Sigmoid colon (tissue), 7 donors: ENCODE data around the gene SOX10. TPM values are rescaled to one million over a fixed set of nuclear protein-coding genes. Genes with fewer than 3 reads are reported as not detected.
A peak's percentile ranks its signal among the peaks of the same experiment; 100 is the strongest.

Experiments used
- DNase-seq: peaks from one replicate; pipeline ENCODE4 v3.0.0-alpha.2; 2019
- H3K27ac ChIP-seq, 4 donors: fragments of 200-600 bp; sonication (generic); one replicate each; pipeline ENCODE4 v1.5.1; 2016 to 2019; ENCODE audit warnings: mild to moderate bottlenecking in 1 of 4
- H3K27me3 ChIP-seq, 3 donors: fragments of 200-600 bp; sonication (generic); one replicate each; pipeline ENCODE4 v1.5.1; 2019; ENCODE audit warnings: mild to moderate bottlenecking in 1 of 3
- H3K36me3 ChIP-seq, 4 donors: fragments of 200-600 bp; sonication (generic); one replicate each; pipeline ENCODE4 v1.5.1; 2016 to 2019
- H3K4me1 ChIP-seq, 4 donors: fragments of 200-600 bp; sonication (generic); one replicate each; pipeline ENCODE4 v1.5.1; 2017 to 2019
- H3K4me3 ChIP-seq, 4 donors: fragments of 200-600 bp; sonication (generic); one replicate each; pipeline ENCODE4 v1.5.1; 2017 to 2019; ENCODE audit warnings: mild to moderate bottlenecking in 2 of 4, moderate library complexity in 1 of 4
- H3K9me3 ChIP-seq, 4 donors: fragments of 200-600 bp in 3 of 4; sonication (generic) in 3 of 4; one replicate each; pipeline versions ENCODE4 v1.5.1 to v1.6.1; 2013 to 2019
- EP300 ChIP-seq, 4 donors: sonication (generic); formaldehyde crosslinking; IDR thresholded peaks; one replicate each; pipeline ENCODE4 v1.6.1; 2017; ENCODE audit warnings: antibody characterized with exemption in 4 of 4
- POLR2A ChIP-seq, 2 donors: fragments of 450-650 bp; IDR thresholded peaks; one replicate each; pipeline ENCODE4 v1.6.1; 2016; ENCODE audit warnings: antibody characterized with exemption in 2 of 2, mild to moderate bottlenecking in 2 of 2, moderate library complexity in 2 of 2
- POLR2AphosphoS5 ChIP-seq, 4 donors: sonication (generic); formaldehyde crosslinking; IDR thresholded peaks; one replicate each; pipeline ENCODE4 v1.6.1; 2017; ENCODE audit warnings: antibody characterized with exemption in 4 of 4
- WGBS, 2 donors: extraction: QIAGEN DNeasy Blood & Tissue Kit; methylation state at CpG; one replicate each; pipeline ENCODE4 v1.1.7; 2013; 5-methylcytosine and 5-hydroxymethylcytosine counted together
- intact Hi-C: fragments of 100-400 bp; cut with DNase I; formaldehyde crosslinking; loops from one replicate; pipeline ENCODE4 v1.15.1; 2023
- polyA plus RNA-seq, 3 donors: library from polyadenylated mRNA; stranded (reverse); fragments of 200-250 nt; gene quantifications; one replicate each; pipeline ENCODE4 v1.2.3, GENCODE V29; 2013
- total RNA-seq, 4 donors: library from RNA; depleted of rRNA; stranded (reverse); fragments of >200 nt; gene quantifications; one replicate each; pipeline ENCODE4 v1.1.0, GENCODE V29; 2016
- TF ChIP-seq, protein P1 (sequence below), 4 experiments: fragments of 450-650 bp in 3 of 4; fragments of 200-600 bp in 1 of 4; IDR thresholded peaks; one replicate each; pipeline ENCODE4 v1.5.1; 2016 to 2019; ENCODE audit warnings: antibody characterized with exemption in 4 of 4, mild to moderate bottlenecking in 3 of 4, moderate library complexity in 2 of 4
- donor health status: healthy with polysubstance abuse.
- donor health status: Bipolar disorder and iron deficiency.
- donor health status: healthy.

SOX10 gene
- total and polyA plus RNA-seq, 7 donors = 0.23 to 17.5 (median 3.8) TPM

DNA sequence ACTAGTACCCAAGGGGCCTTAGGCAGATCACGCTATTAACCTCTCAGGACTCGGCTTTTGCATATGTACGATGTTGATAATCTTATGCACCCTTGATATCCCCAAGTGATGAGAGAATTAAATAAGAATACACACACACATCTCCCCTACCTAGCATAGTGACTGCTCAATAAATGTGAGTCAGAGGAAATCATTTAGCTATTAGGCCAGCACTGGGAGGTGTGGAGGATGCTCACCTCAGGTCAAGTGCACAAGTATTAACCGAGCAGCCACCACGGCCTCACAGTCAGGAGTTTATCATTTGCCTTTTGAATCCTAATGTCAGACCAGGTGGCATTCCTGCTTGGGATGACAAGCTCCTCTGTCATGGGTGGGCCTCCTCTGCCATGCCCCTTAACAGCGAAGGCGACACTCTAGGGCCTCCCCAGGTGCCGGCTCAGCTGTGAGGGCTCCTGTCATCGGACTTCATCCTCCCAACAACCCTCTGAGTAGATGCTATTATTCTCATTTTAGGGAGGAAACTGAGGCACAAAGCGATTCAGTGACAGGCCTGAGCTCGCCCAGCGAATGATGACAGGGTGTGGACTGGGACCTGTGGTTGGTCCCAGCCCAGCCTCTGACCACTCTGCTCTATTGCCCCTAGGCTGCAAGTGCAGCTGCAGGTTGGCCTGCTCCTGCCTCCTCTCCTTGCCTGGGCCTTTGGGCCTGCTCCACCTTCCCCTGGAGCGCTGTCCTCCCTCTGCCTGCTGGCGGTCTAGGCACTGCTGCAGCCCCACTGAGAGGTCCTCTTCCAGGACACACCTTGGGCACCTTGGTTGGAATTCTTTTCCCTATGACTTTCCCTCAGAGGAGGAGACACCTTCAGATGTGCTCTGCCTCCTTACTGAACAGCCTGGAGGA, 5.0 kb upstream of the SOX10 start:
- TF ChIP-seq POLR2AphosphoS5 (IDR thresholded peaks at IDR 0.05) (no peak), EP300 (IDR thresholded peaks at IDR 0.05) (no peak), POLR2A (IDR thresholded peaks at IDR 0.05) (no peak)
- TF ChIP-seq, protein P1, sequence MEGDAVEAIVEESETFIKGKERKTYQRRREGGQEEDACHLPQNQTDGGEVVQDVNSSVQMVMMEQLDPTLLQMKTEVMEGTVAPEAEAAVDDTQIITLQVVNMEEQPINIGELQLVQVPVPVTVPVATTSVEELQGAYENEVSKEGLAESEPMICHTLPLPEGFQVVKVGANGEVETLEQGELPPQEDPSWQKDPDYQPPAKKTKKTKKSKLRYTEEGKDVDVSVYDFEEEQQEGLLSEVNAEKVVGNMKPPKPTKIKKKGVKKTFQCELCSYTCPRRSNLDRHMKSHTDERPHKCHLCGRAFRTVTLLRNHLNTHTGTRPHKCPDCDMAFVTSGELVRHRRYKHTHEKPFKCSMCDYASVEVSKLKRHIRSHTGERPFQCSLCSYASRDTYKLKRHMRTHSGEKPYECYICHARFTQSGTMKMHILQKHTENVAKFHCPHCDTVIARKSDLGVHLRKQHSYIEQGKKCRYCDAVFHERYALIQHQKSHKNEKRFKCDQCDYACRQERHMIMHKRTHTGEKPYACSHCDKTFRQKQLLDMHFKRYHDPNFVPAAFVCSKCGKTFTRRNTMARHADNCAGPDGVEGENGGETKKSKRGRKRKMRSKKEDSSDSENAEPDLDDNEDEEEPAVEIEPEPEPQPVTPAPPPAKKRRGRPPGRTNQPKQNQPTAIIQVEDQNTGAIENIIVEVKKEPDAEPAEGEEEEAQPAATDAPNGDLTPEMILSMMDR (IDR thresholded peaks at IDR 0.05) = no peak
- Histone ChIP-seq H3K27me3 (no peaks in the 10 kb centered on the region), H3K27ac (peak overlapping the region in 1 of 4 donors; percentile 11), H3K36me3 (no peaks in the 10 kb centered on the region), H3K4me1 (no peaks in the 10 kb centered on the region), H3K4me3 (no peak overlapping the region), H3K9me3 (no peaks in the 10 kb centered on the region)
- 87 to 92% methylated on average over 14 of the region's 14 CpGs for WGBS, 2 donors
- no peak for DNase-seq
- intact Hi-C loops = no loop called here

DNA sequence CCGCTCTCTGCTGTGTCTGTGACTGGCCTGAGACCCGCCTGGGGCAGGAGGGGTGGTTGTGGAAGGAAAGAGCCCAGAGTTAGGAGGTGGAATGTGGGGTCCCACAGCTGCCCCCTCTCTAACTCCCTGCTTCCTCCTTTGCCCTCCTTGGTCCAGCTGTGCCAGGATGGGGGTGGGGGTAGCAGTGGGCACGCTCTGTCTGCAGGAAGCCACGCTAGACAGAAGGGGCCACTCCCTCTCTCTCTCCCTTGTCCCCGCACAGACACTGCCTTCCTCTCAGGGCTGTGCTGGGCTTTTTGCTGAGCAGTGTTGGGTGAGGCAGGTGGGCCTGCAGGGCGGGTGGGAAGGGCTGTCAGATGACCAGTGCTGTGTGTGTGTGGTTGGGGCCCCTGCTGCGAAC, 2.0 kb upstream of the SOX10 start:
- intact Hi-C loops = no loop called here
- no peaks in the 10 kb centered on the region for H3K36me3 ChIP-seq
- WGBS, 2 donors = 78 to 92% methylated on average over 7 of the region's 7 CpGs
- TF ChIP-seq, protein P1 (IDR thresholded peaks at IDR 0.05) = no peak
- no peak for TF ChIP-seq POLR2A (IDR thresholded peaks at IDR 0.05)
- H3K9me3 ChIP-seq = no peaks in the 10 kb centered on the region
- no peak for DNase-seq
- peak overlapping the region; percentile 41 to 65 (median 52) for H3K27ac ChIP-seq
- H3K27me3 ChIP-seq = no peaks in the 10 kb centered on the region
- H3K4me1 ChIP-seq = no peaks in the 10 kb centered on the region
- H3K4me3 ChIP-seq = peak overlapping the region in 3 of 4 donors; percentile 20 to 30 (median 27)

DNA sequence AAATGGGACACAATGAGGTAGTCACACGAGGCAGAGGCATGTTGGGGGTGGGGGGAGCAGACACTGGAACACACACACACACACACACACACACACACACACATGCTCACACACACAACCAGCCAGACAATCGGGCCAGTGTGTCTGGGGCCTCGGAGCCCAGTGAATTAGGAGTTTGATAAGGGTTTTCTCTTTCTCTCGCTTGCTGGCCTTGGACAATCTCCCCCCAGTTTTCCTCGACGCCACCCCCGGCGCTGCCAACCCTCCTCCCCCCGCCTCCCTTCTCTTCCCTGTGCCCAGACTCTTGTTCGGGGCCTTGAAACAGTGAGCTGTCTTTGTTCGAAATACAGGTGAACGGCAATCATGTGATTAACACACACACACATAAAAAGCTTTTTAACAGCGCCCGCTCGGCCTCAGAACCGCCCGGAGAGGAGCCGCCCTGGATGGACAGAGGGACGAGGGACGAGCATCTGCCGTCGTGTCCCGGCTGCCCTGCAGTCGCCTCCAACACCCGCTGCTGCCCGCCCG, 1.5 kb upstream of the SOX10 start:
- H3K27ac ChIP-seq = peak overlapping the region; percentile 41 to 65 (median 52)
- H3K4me3 ChIP-seq = peak overlapping the region in 3 of 4 donors; percentile 20 to 30 (median 27)
- no peaks in the 10 kb centered on the region for H3K36me3 ChIP-seq
- no peaks in the 10 kb centered on the region for H3K9me3 ChIP-seq
- H3K27me3 ChIP-seq = no peaks in the 10 kb centered on the region
- H3K4me1 ChIP-seq = no peaks in the 10 kb centered on the region
- WGBS, 2 donors = 88 to 89% methylated on average over 27 of the region's 27 CpGs
- intact Hi-C loops = no loop called here
- no peak for DNase-seq
- no peak for TF ChIP-seq POLR2AphosphoS5 (IDR thresholded peaks at IDR 0.05)
- TF ChIP-seq, protein P1 (IDR thresholded peaks at IDR 0.05) = no peak
- no peak for TF ChIP-seq EP300 (IDR thresholded peaks at IDR 0.05)
- TF ChIP-seq POLR2A (IDR thresholded peaks at IDR 0.05) = no peak

DNA sequence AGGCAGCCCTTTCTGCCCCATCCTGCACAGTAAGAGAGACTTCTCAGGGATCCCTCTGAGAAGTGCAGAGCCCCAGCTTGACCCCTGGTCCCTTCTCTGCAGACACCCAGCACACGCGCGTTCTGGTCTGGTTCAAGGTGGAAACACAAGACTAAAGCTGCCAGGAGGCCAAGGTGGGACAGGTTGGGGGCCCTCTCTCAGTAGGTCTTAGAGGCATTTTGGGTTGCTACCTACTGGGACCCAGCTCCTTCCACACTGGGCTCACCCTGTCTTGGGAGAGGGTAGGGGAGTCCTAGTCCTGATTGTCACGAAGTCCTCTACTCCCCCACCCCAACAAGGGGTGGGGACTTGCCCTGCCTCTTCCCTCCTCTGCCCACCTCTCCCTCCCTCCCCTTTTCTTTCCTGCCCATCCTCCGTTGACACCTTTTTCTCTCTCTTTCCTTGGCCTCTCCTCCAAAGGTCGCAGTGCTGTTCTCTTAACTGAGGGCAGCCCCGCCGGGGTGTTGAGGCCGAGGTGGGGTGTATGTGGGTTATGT, 763 bp upstream of the SOX10 start:
- no peak for DNase-seq
- intact Hi-C loops = no loop called here
- Histone ChIP-seq H3K4me3 (peak overlapping the region in 2 of 4 donors; percentile 19 to 25), H3K27me3 (no peaks in the 10 kb centered on the region), H3K27ac (peak overlapping the region; percentile 21 to 65 (median 40)), H3K9me3 (no peaks in the 10 kb centered on the region), H3K36me3 (no peaks in the 10 kb centered on the region), H3K4me1 (no peaks in the 10 kb centered on the region)
- WGBS, 2 donors = 90 to 92% methylated on average over 9 of the region's 9 CpGs
- TF ChIP-seq EP300 (IDR thresholded peaks at IDR 0.05) (no peak), POLR2AphosphoS5 (IDR thresholded peaks at IDR 0.05) (no peak), POLR2A (IDR thresholded peaks at IDR 0.05) (no peak)
- TF ChIP-seq, protein P1 (IDR thresholded peaks at IDR 0.05) = no peak
